Esophagus squamous epithelium (tissue), 5 donors: ENCODE data around the gene HOXD13. TPM values are rescaled to one million over a fixed set of nuclear protein-coding genes. Genes with fewer than 3 reads are reported as not detected.

ENCODE experiments used
- DNase-seq: peaks from one replicate; lab custom pipeline; 2025; lab: John Stamatoyannopoulos, UW
- H3K27ac ChIP-seq, 4 donors: fragments of 200-600 bp; sonication (generic); one replicate each; pipeline ENCODE4 v1.5.1; 2016 to 2019; ENCODE audit warnings: mild to moderate bottlenecking in 1 of 4
- H3K27me3 ChIP-seq, 4 donors: fragments of 200-600 bp; sonication (generic); 1 replicate in 3 of 4; 2 replicates in 1 of 4; pipeline versions ENCODE4 v1.5.1 to v1.6.0; 2017 to 2021; ENCODE audit warnings: antibody characterized with exemption in 1 of 4
- H3K36me3 ChIP-seq, 3 donors: fragments of 200-600 bp; sonication (generic); one replicate each; pipeline ENCODE4 v1.5.1; 2016 to 2019
- H3K4me1 ChIP-seq, 3 donors: fragments of 200-600 bp; sonication (generic); one replicate each; pipeline ENCODE4 v1.5.1; 2017 to 2019
- H3K4me3 ChIP-seq, 4 donors: fragments of 200-600 bp; sonication (generic); 1 replicate in 3 of 4; 2 replicates in 1 of 4; pipeline ENCODE4 v1.5.1; 2016 to 2019; ENCODE audit warnings: mild to moderate bottlenecking in 2 of 4, moderate library complexity in 1 of 4
- H3K9me3 ChIP-seq, 3 donors: fragments of 200-600 bp; sonication (generic); one replicate each; pipeline ENCODE4 v1.5.1; 2016 to 2019
- POLR2A ChIP-seq, 4 donors: fragments of 450-650 bp; IDR thresholded peaks; one replicate each; pipeline ENCODE4 v1.6.1; 2017; ENCODE audit warnings: antibody characterized with exemption in 4 of 4, mild to moderate bottlenecking in 4 of 4, moderate library complexity in 3 of 4
- WGBS, 2 donors: methylation state at CpG; one replicate each; pipeline ENCODE4 v1.1.5; 2018; 5-methylcytosine and 5-hydroxymethylcytosine counted together
- intact Hi-C: fragments of 100-400 bp; cut with DNase I; formaldehyde crosslinking; loops from one replicate; pipeline ENCODE4 v1.15.0; 2022
- total RNA-seq, 4 donors: library from RNA; depleted of rRNA; stranded (reverse); fragments of >200 nt; gene quantifications; one replicate each; pipeline ENCODE4 v1.1.0, GENCODE V29; 2016
- TF ChIP-seq, protein P1 (sequence below), 6 experiments: fragments of 450-650 bp in 4 of 6; fragments of 200-600 bp in 2 of 6; sonication (generic) in 2 of 6; IDR thresholded peaks; one replicate each; pipeline ENCODE4 v1.5.1; 2016 to 2019; ENCODE audit warnings: antibody characterized with exemption in 6 of 6, mild to moderate bottlenecking in 4 of 6, moderate library complexity in 4 of 6
- donor health status: DM: yes; HTN: yes; CAD: no.

HOXD13 gene
- total RNA-seq, 4 donors from 2014 or later, result not detected

DNA sequence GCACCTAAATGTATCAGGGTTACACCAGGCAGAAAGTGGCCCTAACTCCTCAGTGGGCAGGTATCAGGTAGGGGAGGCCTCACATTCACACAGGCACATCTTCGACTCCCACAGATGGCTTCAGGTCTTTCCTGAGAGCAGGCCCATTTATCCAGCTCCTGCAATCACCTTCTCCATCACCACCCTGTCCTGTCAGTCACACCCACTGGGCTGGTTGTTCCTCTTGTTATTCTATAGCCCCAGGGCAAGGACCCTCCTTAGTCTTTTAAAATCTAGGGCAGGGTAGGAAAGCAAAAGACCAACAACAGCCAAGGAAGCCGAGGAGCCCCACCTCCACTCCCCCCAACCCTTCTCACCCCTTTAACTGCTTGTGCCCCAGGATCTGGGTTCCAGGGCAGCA is 49.8 kb downstream of the HOXD13 start:
- intact Hi-C loops, result loop anchor here (5.0 to 10.0 kb wide), 2 partner anchors 313 to 495 kb away; no protein-coding TSS in a partner anchor
- Histone ChIP-seq H3K27ac (no peak overlapping the region), H3K4me3 (no peak overlapping the region), H3K27me3 (peaks cover 7 to 100% (median 27%) of the 10 kb centered on the region in 4 donors), H3K36me3 (no peaks in the 10 kb centered on the region), H3K4me1 (peaks cover 0 to 18% (median 9%) of the 10 kb centered on the region in 3 donors), H3K9me3 (no peaks in the 10 kb centered on the region)
- TF ChIP-seq POLR2A (IDR thresholded peaks at IDR 0.05), result no peak
- TF ChIP-seq, protein P1, sequence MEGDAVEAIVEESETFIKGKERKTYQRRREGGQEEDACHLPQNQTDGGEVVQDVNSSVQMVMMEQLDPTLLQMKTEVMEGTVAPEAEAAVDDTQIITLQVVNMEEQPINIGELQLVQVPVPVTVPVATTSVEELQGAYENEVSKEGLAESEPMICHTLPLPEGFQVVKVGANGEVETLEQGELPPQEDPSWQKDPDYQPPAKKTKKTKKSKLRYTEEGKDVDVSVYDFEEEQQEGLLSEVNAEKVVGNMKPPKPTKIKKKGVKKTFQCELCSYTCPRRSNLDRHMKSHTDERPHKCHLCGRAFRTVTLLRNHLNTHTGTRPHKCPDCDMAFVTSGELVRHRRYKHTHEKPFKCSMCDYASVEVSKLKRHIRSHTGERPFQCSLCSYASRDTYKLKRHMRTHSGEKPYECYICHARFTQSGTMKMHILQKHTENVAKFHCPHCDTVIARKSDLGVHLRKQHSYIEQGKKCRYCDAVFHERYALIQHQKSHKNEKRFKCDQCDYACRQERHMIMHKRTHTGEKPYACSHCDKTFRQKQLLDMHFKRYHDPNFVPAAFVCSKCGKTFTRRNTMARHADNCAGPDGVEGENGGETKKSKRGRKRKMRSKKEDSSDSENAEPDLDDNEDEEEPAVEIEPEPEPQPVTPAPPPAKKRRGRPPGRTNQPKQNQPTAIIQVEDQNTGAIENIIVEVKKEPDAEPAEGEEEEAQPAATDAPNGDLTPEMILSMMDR (IDR thresholded peaks at IDR 0.05), result no peak
- DNase-seq, result no peak
- WGBS, 2 donors, result 74 to 100% methylated on average over 2 of the region's 2 CpGs

Other genes starting within 250 kb of the HOXD13 start
- gene LNPK, start 90.5 kb upstream of the HOXD13 start, total RNA-seq, result 10 to 100 TPM; 16.3 to 23.5 (median 19.6) TPM
- gene EVX2, start 8.8 kb upstream of the HOXD13 start, total RNA-seq, result not detected
- not detected for gene HOXD12, start 7.1 kb downstream of the HOXD13 start, total RNA-seq
- gene HOXD11, start 14.6 kb downstream of the HOXD13 start, total RNA-seq, result not detected
- under 1 TPM in 2 of 4 donors, not detected in 2; 0.22 to 0.38 TPM for gene HOXD10, start 24.1 kb downstream of the HOXD13 start, total RNA-seq
- gene HOXD9, start 30.0 kb downstream of the HOXD13 start, total RNA-seq, result 1 to 10 TPM in 1 of 4 donors, under 1 TPM in 1, not detected in 2; 0.61 to 3.4 TPM
- 1 to 10 TPM in 3 of 4 donors, not detected in 1; 1.2 to 4.6 (median 1.2) TPM for gene HOXD8, start 37.0 kb downstream of the HOXD13 start, total RNA-seq
- 1 to 10 TPM in 1 of 4 donors, under 1 TPM in 1, not detected in 2; 0.31 to 2.5 TPM for gene HOXD4, start 58.8 kb downstream of the HOXD13 start, total RNA-seq
- gene HOXD3, start 64.6 kb downstream of the HOXD13 start, total RNA-seq, result 1 to 10 TPM in 2 of 4 donors, under 1 TPM in 1, not detected in 1; 0.40 to 2.9 (median 1.5) TPM
- gene HOXD1, start 95.9 kb downstream of the HOXD13 start, total RNA-seq, result under 1 TPM in 1 of 4 donors, not detected in 3; 0.19 TPM
- gene MTX2, start 176.7 kb downstream of the HOXD13 start, total RNA-seq, result 10 to 100 TPM; 28.4 to 43.5 (median 36.6) TPM